Camera-type eye (tissue), 1 donor: ENCODE data around the gene PDLIM4. TPM values are rescaled to one million over a fixed set of nuclear protein-coding genes. Genes with fewer than 3 reads are reported as not detected.

Experiments
- total RNA-seq: library from RNA; depleted of rRNA; stranded (reverse); fragments of >200 nt; gene quantifications from one replicate; pipeline ENCODE4 v1.2.3, GENCODE V29; 2014

The PDLIM4 gene, protein sequence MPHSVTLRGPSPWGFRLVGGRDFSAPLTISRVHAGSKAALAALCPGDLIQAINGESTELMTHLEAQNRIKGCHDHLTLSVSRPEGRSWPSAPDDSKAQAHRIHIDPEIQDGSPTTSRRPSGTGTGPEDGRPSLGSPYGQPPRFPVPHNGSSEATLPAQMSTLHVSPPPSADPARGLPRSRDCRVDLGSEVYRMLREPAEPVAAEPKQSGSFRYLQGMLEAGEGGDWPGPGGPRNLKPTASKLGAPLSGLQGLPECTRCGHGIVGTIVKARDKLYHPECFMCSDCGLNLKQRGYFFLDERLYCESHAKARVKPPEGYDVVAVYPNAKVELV
- total RNA-seq = 15.4 TPM

DNA sequence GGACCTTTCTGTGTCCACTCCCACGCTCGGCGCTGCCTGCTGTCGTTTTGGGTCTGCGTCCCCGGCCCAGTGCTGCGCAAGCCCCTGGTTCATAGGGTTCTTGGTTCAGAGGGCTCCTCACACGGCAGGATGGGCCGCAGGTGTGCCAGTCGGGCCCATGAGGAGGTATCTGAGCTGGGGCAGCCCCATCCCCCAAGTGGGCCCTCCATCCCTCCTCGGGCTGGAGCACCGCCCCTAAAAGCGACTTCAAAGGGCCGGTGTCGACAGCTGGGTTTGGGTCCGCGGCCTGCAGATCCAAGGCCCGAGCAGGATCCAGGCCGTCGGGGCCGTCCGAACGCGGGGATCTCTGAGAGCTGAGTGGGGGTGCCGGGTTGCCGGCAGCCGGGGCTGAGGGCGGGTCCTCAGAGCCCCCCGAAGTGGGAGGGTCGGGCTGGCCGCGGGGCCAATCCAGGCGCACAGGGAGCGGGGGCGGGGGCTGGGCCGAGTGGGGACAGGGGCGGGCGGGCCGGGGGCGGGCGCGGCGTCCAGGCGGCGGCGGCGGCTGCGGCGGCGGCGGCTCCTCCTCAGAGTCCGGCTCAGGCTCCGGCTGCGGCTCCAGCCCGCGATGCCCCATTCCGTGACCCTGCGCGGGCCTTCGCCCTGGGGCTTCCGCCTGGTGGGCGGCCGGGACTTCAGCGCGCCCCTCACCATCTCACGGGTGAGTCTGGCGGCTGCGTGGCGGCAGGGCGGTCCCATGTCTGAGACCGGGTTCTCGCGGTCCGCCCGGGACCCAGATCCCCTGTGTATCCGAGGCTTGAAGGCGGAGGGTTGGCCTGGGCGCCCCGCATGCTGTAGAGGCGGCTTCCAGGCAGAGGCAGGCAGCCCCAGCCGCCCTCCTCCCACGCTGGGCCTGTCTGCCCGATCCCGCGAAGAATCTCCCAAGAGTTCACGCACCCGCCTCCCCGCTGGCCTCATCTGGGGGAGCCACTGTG is at the start of gene PDLIM4:
TSS of gene PDLIM4 (plus strand) at position 566 of the 971 bp plus-strand sequence. CDS start at position 605, 39 bp downstream.

DNA sequence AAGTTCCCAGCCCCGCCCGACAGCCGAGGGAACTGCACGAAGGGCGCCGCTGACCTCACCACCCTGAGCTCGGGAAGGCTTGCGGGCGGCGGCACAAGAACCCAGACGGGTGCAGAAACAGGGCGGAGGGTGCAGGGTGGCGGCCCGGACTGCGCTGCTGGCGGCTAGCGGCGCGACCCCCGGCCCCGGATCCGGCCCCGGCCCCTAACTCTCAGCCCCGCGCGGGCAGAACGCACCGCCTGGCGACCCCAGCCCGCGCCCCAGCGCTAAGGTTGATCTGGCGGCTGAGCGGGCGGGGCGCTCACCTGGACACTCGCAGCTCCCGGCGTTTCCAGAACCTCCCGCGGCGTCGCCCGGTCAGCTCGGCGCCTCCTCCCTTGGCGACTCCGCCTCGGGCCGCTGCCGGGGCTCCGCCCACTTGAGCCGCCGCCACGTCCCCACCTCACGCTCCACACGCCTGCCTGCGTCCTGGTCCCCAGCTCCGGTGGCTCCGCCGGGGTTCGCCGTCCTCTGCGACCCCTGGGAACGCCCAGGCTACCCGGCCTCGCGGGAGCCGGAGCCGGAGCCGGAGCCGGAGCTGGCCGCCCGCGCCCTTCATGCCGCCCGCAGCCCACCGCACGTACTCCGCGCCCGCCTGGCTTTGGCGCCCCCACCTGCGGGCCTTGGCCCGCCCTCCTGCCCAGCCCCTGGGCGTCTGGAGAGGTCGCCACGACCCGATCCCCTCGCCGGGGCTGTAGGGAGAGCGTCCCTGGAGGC is 29.8 kb upstream of the PDLIM4 start, which contains the start of gene P4HA2:
TSS of gene P4HA2 (minus strand) at position 369 of the 756 bp plus-strand sequence. CDS start 9,227 bp downstream, outside the sequence.

DNA sequence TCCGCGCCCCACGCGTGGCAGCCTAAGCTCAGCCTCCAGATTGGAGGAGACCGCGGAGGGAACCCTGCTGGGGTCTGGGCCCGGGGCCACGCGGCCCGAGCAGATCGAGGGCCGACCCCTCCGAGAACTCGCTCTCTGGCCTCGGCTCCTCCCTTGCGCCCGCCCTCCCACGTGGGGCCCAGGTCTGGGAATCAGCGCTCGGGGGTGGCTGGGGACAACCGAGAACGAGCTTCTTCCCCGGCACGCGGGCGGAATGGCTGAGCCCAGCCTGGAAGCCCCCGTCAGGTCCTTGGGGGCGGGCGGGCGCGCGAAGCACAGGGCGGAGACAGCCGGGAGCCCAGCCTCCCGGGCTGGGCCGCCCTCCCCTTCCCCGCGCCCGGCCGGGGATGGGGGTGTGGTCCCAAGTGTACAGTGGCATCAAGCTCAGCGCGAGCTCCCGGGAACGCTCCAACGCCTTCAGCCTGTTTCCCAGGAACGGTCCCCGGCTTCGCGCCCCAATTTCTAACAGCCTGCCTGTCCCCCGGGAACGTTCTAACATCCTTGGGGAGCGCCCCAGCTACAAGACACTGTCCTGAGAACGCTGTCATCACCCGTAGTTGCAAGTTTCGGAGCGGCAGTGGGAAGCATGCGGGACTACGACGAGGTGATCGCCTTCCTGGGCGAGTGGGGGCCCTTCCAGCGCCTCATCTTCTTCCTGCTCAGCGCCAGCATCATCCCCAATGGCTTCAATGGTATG is 36.7 kb downstream of the PDLIM4 start, which contains the start of gene SLC22A4:
TSS of gene SLC22A4 (plus strand) at position 403 of the 736 bp plus-strand sequence. CDS start at position 626, 223 bp downstream.

Other genes with a start within 250 kb of the PDLIM4 start
- 73.4 TPM for gene ACSL6, start 246.0 kb upstream of the PDLIM4 start, total RNA-seq
- not detected for gene IL3, start 197.0 kb upstream of the PDLIM4 start, total RNA-seq
- not detected for gene CSF2, start 183.9 kb upstream of the PDLIM4 start, total RNA-seq
- gene P4HA2, start 29.8 kb upstream of the PDLIM4 start, total RNA-seq = 61.8 TPM
- gene SLC22A4, start 36.7 kb downstream of the PDLIM4 start, total RNA-seq = 4.0 TPM
- 10.5 TPM for gene SLC22A5, start 112.0 kb downstream of the PDLIM4 start, total RNA-seq
- 11.2 TPM for gene IRF1, start 233.1 kb downstream of the PDLIM4 start, total RNA-seq